Measurements from ENCODE around the gene ZNF362.

GRCh38 chr1:33282791-33283190 lies 26.5 kb downstream of the ZNF362 start:
- no peak for TF ChIP-seq ZNF660 (tag by site-specific recombination; IDR thresholded peaks at IDR 0.05)
- TF ChIP-seq ZBTB8A (tag by site-specific recombination; IDR thresholded peaks at IDR 0.05) = no peak
- TF ChIP-seq CTCF (tag by site-specific recombination; IDR thresholded peaks at IDR 0.05) = no peak
- no peak for TF ChIP-seq HIC1 (tag by site-specific recombination; IDR thresholded peaks at IDR 0.05)
- no peak for TF ChIP-seq ZNF626 (tag by site-specific recombination; IDR thresholded peaks at IDR 0.05)
- TF ChIP-seq TCF7L2 (IDR thresholded peaks at IDR 0.05; ENCODE audit: borderline replicate concordance, low read depth, low read length) = no peak
- no peak for TF ChIP-seq ZBTB1 (tag by site-specific recombination; IDR thresholded peaks at IDR 0.05)
- TF ChIP-seq ZNF501 (tag by site-specific recombination; IDR thresholded peaks at IDR 0.05) = no peak
- no peak for TF ChIP-seq ZFP41 (tag by site-specific recombination; IDR thresholded peaks at IDR 0.05; ENCODE audit: borderline replicate concordance)
- TF ChIP-seq BCL11A (tag by site-specific recombination; IDR thresholded peaks at IDR 0.05; ENCODE audit: low read depth) = no peak

All from HEK293 (cell line).